H1 (cell line): ENCODE results near the gene PPFIBP2. TPM values are rescaled to one million over a fixed set of nuclear protein-coding genes. Genes with fewer than 3 reads are reported as not detected.

ENCODE experiments used
- CTCF ChIA-PET: fragments of 300-600 bp; sonication (Branson Sonifier 250); formaldehyde crosslinking; loops from one replicate; lab custom pipeline; 2021; ENCODE audit not compliant: partially characterized antibody; lab: Charles Lee
- POLR2A ChIA-PET: fragments of 300-600 bp; sonication (Branson Sonifier 250); formaldehyde crosslinking; loops from one replicate; lab custom pipeline; 2021; ENCODE audit warnings: inconsistent platforms; ENCODE audit not compliant: partially characterized antibody; lab: Charles Lee
- DNase-seq, 2 experiments: peaks; one replicate each; pipeline versions ENCODE4 v3.0.0 to v3.0.0-alpha.2; 2010 to 2022; ENCODE audit warnings: low spot score in 2 of 2, low read depth in 1 of 2, mixed read lengths in 1 of 2
- FAIRE-seq: peaks from 2 replicates; lab custom pipeline; 2011; peaks lifted over from hg19 to GRCh38; lab: Jason Lieb, UNC
- H2AFZ ChIP-seq: 2 replicates; pipeline ENCODE4 v1.8.1; 2012; ENCODE audit warnings: low read length, inconsistent platforms
- H2AK5ac ChIP-seq: 2 replicates; pipeline ENCODE4 v1.6.1; 2013; ENCODE audit warnings: low read depth, low read length
- H2BK120ac ChIP-seq: replicated peaks from 2 replicates; pipeline ENCODE3; 2013; ENCODE audit warnings: low read depth, low read length, inconsistent platforms
- H2BK12ac ChIP-seq: 2 replicates; pipeline ENCODE4 v1.6.1; 2013; ENCODE audit warnings: low read depth, low read length
- H2BK15ac ChIP-seq: 2 replicates; pipeline ENCODE4 v1.6.1; 2013; ENCODE audit warnings: low read length
- H2BK20ac ChIP-seq: 2 replicates; pipeline ENCODE4 v1.6.1; 2013; ENCODE audit warnings: low read length
- H2BK5ac ChIP-seq: 2 replicates; pipeline ENCODE4 v1.6.1; 2013; ENCODE audit warnings: low read depth, low read length
- H3K14ac ChIP-seq: 2 replicates; pipeline ENCODE4 v1.6.1; 2013; ENCODE audit warnings: inconsistent platforms; ENCODE audit not compliant: insufficient read length
- H3K18ac ChIP-seq: 2 replicates; pipeline ENCODE4 v1.6.1; 2013; ENCODE audit warnings: low read length; ENCODE audit errors: extremely low read depth
- H3K23ac ChIP-seq: 2 replicates; pipeline ENCODE4 v1.6.1; 2013; ENCODE audit warnings: inconsistent platforms; ENCODE audit not compliant: insufficient read length
- H3K23me2 ChIP-seq: 2 replicates; pipeline ENCODE4 v1.6.1; 2013; ENCODE audit warnings: low read depth, low read length
- H3K27ac ChIP-seq: 2 replicates; pipeline ENCODE4 v1.6.1; 2011; ENCODE audit warnings: low read depth, low read length, inconsistent platforms
- H3K27me3 ChIP-seq, 4 experiments: replicated peaks in 1 of 4; 1 replicate in 1 of 4; 2 replicates in 3 of 4; pipeline versions ENCODE4 v1.6.1 to v1.8.1; 2011 to 2013; ENCODE audit warnings: low read length in 3 of 4, mild to moderate bottlenecking in 3 of 4, inconsistent platforms in 2 of 4, mixed read lengths in 2 of 4, moderate library complexity in 1 of 4; ENCODE audit not compliant: control insufficient read depth in 3 of 4, insufficient read depth in 3 of 4; ENCODE audit errors: extremely low read depth in 1 of 4
- H3K36me3 ChIP-seq, 4 experiments: 2 replicates each; pipeline versions ENCODE4 v1.6.1 to v1.8.1; 2011 to 2013; ENCODE audit warnings: mild to moderate bottlenecking in 4 of 4, low read length in 3 of 4, moderate library complexity in 2 of 4, control low read depth in 1 of 4, inconsistent platforms in 1 of 4; ENCODE audit not compliant: insufficient read depth in 4 of 4, control insufficient read depth in 2 of 4
- H3K4ac ChIP-seq: replicated peaks from 2 replicates; pipeline ENCODE3; 2013; ENCODE audit warnings: low read length, low read depth, mixed read lengths, inconsistent platforms; ENCODE audit not compliant: insufficient read length
- H3K4me1 ChIP-seq, 4 experiments: replicated peaks in 1 of 4; 1 replicate in 1 of 4; 2 replicates in 3 of 4; pipeline versions ENCODE4 v1.6.1 to v1.8.1; 2011 to 2013; ENCODE audit warnings: low read length in 3 of 4, inconsistent platforms in 2 of 4, mixed read lengths in 1 of 4; ENCODE audit not compliant: insufficient read depth in 4 of 4, control insufficient read depth in 3 of 4
- H3K4me2 ChIP-seq, 2 experiments: 2 replicates each; pipeline versions ENCODE4 v1.6.1 to v1.8.1; 2011 to 2013; ENCODE audit warnings: low read depth in 2 of 2, low read length in 2 of 2, control low read depth in 1 of 2, inconsistent platforms in 1 of 2, mild to moderate bottlenecking in 1 of 2; ENCODE audit not compliant: insufficient read depth in 1 of 2
- H3K4me3 ChIP-seq, 4 experiments: fragments of 200-600, 300-600 bp in 1 of 4; sonication (generic), shearing (Covaris generic), sonication (Bioruptor Twin) in 1 of 4; 2 replicates each; pipeline versions ENCODE4 v1.5.1 to v1.8.1; 2011 to 2016; ENCODE audit warnings: low read length in 4 of 4, low read depth in 3 of 4, control low read depth in 2 of 4, inconsistent platforms in 2 of 4, mild to moderate bottlenecking in 2 of 4, mixed read lengths in 1 of 4, moderate library complexity in 1 of 4; ENCODE audit not compliant: insufficient read depth in 2 of 4; ENCODE audit errors: extremely low read depth in 1 of 4
- H3K56ac ChIP-seq: replicated peaks from 2 replicates; pipeline ENCODE3; 2013; ENCODE audit warnings: low read depth, mild to moderate bottlenecking, mixed read lengths, low read length, inconsistent platforms; ENCODE audit not compliant: insufficient read length
- H3K79me1 ChIP-seq: 2 replicates; pipeline ENCODE4 v1.6.1; 2013; ENCODE audit warnings: low read depth, low read length, control low read depth
- H3K79me2 ChIP-seq, 2 experiments: 2 replicates each; pipeline versions ENCODE4 v1.6.1 to v1.8.1; 2012 to 2013; ENCODE audit warnings: low read length in 2 of 2, mild to moderate bottlenecking in 2 of 2, inconsistent platforms in 1 of 2; ENCODE audit not compliant: insufficient read depth in 2 of 2, control insufficient read depth in 1 of 2
- H3K9ac ChIP-seq, 4 experiments: replicated peaks in 1 of 4; 1 replicate in 1 of 4; 2 replicates in 3 of 4; pipeline versions ENCODE4 v1.6.1 to v1.8.1; 2011 to 2013; ENCODE audit warnings: low read depth in 3 of 4, low read length in 3 of 4, control low read depth in 2 of 4, mild to moderate bottlenecking in 2 of 4, moderate library complexity in 2 of 4, inconsistent platforms in 1 of 4; ENCODE audit errors: extremely low read depth in 1 of 4
- H3K9me3 ChIP-seq, 2 experiments: 2 replicates each; pipeline versions ENCODE4 v1.6.1 to v1.8.1; 2012 to 2013; ENCODE audit warnings: mild to moderate bottlenecking in 2 of 2, moderate library complexity in 2 of 2, control low read depth in 1 of 2, inconsistent platforms in 1 of 2, low read depth in 1 of 2, low read length in 1 of 2, mixed read lengths in 1 of 2; ENCODE audit not compliant: insufficient read depth in 2 of 2
- H4K20me1 ChIP-seq, 2 experiments: replicated peaks in 1 of 2; 2 replicates each; pipeline versions ENCODE3 to v1.8.1; 2011 to 2013; ENCODE audit warnings: inconsistent platforms in 2 of 2, low read length in 2 of 2, mild to moderate bottlenecking in 1 of 2; ENCODE audit not compliant: insufficient read depth in 2 of 2, control insufficient read depth in 1 of 2
- H4K5ac ChIP-seq: 2 replicates; pipeline ENCODE4 v1.6.1; 2013; ENCODE audit warnings: low read length, low read depth, mixed read lengths, inconsistent platforms; ENCODE audit not compliant: insufficient read length
- H4K8ac ChIP-seq: 2 replicates; pipeline ENCODE4 v1.8.0; 2013; ENCODE audit warnings: mild to moderate bottlenecking, moderate library complexity, low read length, inconsistent platforms; ENCODE audit not compliant: insufficient read depth; ENCODE audit errors: extremely low read depth
- H4K91ac ChIP-seq: replicated peaks from 2 replicates; pipeline ENCODE3; 2013; ENCODE audit warnings: low read length, mixed read lengths, inconsistent platforms; ENCODE audit not compliant: insufficient read length
- BRCA1 ChIP-seq: IDR thresholded peaks from 2 replicates; pipeline ENCODE4 v1.6.1; 2012; ENCODE audit warnings: low read depth, low read length, improper control_type of control experiment
- CBX5 ChIP-seq: fragments of 300-800, 300-1000 bp; sonication (generic); IDR thresholded peaks from 2 replicates; pipeline ENCODE4 v1.7.1; 2016; ENCODE audit warnings: antibody characterized with exemption, low read length, low read depth
- CEBPB ChIP-seq: IDR thresholded peaks from 2 replicates; pipeline ENCODE4 v1.6.1; 2012; ENCODE audit warnings: low read depth, low read length
- CHD2 ChIP-seq: IDR thresholded peaks from 2 replicates; pipeline ENCODE4 v1.6.1; 2012; ENCODE audit warnings: low read length, improper control_type of control experiment
- EZH2 ChIP-seq: fragments of 200-600 bp; sonication (generic); IDR thresholded peaks from 2 replicates; pipeline ENCODE4 v1.7.1; 2012; ENCODE audit warnings: low read depth, mild to moderate bottlenecking, moderate library complexity, low read length, inconsistent platforms; ENCODE audit not compliant: severe bottlenecking
- GTF2F1 ChIP-seq: IDR thresholded peaks from 2 replicates; pipeline ENCODE4 v1.6.1; 2012; ENCODE audit warnings: low read depth, low read length, improper control_type of control experiment, borderline replicate concordance
- HDAC6 ChIP-seq: IDR thresholded peaks from one replicate; pipeline ENCODE4 v1.7.1; 2012; ENCODE audit warnings: low read depth, mild to moderate bottlenecking, inconsistent platforms, low read length, moderate library complexity
- KDM4A ChIP-seq: IDR thresholded peaks from one replicate; pipeline ENCODE4 v1.7.1; 2012; ENCODE audit warnings: low read depth, mild to moderate bottlenecking, moderate library complexity, low read length, inconsistent platforms; ENCODE audit not compliant: severe bottlenecking
- MAX ChIP-seq: IDR thresholded peaks from 2 replicates; pipeline ENCODE4 v1.6.1; 2012; ENCODE audit warnings: inconsistent platforms
- NRF1 ChIP-seq: IDR thresholded peaks from 2 replicates; pipeline ENCODE4 v1.6.1; 2011; ENCODE audit warnings: mild to moderate bottlenecking, low read depth, low read length, improper control_type of control experiment
- POLR2AphosphoS5 ChIP-seq: IDR thresholded peaks from 2 replicates; pipeline ENCODE4 v1.6.1; 2011; ENCODE audit warnings: low read depth, low read length
- RXRA ChIP-seq: IDR thresholded peaks from 2 replicates; pipeline ENCODE4 v1.6.1; 2011; ENCODE audit warnings: low read depth, mild to moderate bottlenecking, low read length, moderate library complexity; ENCODE audit not compliant: insufficient read depth
- SIRT6 ChIP-seq: IDR thresholded peaks from one replicate; pipeline ENCODE4 v1.7.1; 2012; ENCODE audit warnings: low read length, inconsistent platforms
- SIX5 ChIP-seq: IDR thresholded peaks from 2 replicates; pipeline ENCODE4 v1.6.1; 2011; ENCODE audit warnings: mild to moderate bottlenecking, low read depth, low read length
- ZNF274 ChIP-seq: IDR thresholded peaks from 2 replicates; pipeline ENCODE4 v1.7.0; 2012; ENCODE audit warnings: low read length, borderline replicate concordance; ENCODE audit errors: extremely low read depth
- WGBS, 2 experiments: shearing (Covaris generic) in 1 of 2; methylation state at CpG; one replicate each; pipeline versions ENCODE4 v1.1.6 to v1.1.7; 2013 to 2015; ENCODE audit warnings: low lambda C conversion rate in 2 of 2, mixed read lengths in 2 of 2, inconsistent platforms in 1 of 2, low coverage in 1 of 2, missing lambda C conversion rate in 1 of 2; ENCODE audit not compliant: insufficient replicate concordance in 2 of 2, insufficient coverage in 1 of 2, insufficient read length in 1 of 2; ENCODE audit errors: extremely low coverage in 1 of 2, missing lambda C conversion rate in 1 of 2; 5-methylcytosine and 5-hydroxymethylcytosine counted together
- polyA plus RNA-seq, 7 experiments: library from polyadenylated mRNA; depleted of rRNA in 3 of 7; stranded (reverse) in 5 of 7; unstranded in 2 of 7; fragments of >200 nt in 5 of 7; fragments of 200-250 nt in 2 of 7; gene quantifications; 1 replicate in 5 of 7; 2 replicates in 1 of 7; 4 replicates in 1 of 7; pipeline versions ENCODE4 v1.2.1 to v1.2.3, GENCODE V29; 2011 to 2013; ENCODE audit warnings: missing spikeins in 2 of 7, mixed read lengths in 2 of 7
- total RNA-seq: library from RNA; stranded (reverse); fragmentation: NEBNext Ultra II Directional; extraction: Animal tissue kit (Norgen Biotek cat#: 25700); gene quantifications from 2 replicates; pipeline ENCODE4 v1.2.1, GENCODE V29; 2021

The PPFIBP2 gene
- total and polyA plus RNA-seq, 2 of the 8 experiments (the other 6 are each of a cell fraction or from before 2014, with no cell fraction given): 5.5 to 9.8 TPM

GRCh38 chr11:7583248-7583647 lies 69.4 kb downstream of the PPFIBP2 start:
- Histone ChIP-seq H3K4me2 (no peak overlapping the region), H4K91ac (no peak overlapping the region), H3K79me2 (no peaks in the 10 kb centered on the region), H3K23me2 (no peaks in the 10 kb centered on the region), H2BK20ac (no peak overlapping the region), H2BK5ac (no peak overlapping the region), H2BK12ac (no peak overlapping the region), H2BK120ac (no peak overlapping the region), H4K8ac (no peak overlapping the region), H3K9ac (no peak overlapping the region), H3K79me1 (no peaks in the 10 kb centered on the region), H3K9me3 (no peaks in the 10 kb centered on the region), H3K23ac (no peak overlapping the region), H3K4me1 (peaks cover 1 to 6% (median 3%) of the 10 kb centered on the region in 4 experiments; a peak in 5 of 7 replicates), H3K56ac (no peak overlapping the region), H3K27ac (no peak overlapping the region), H3K27me3 (no peaks in the 10 kb centered on the region), H2BK15ac (no peak overlapping the region), H2AFZ (no peak overlapping the region), H4K20me1 (no peaks in the 10 kb centered on the region), H3K4me3 (no peak overlapping the region), H4K5ac (no peak overlapping the region), H3K4ac (no peak overlapping the region), H2AK5ac (no peak overlapping the region), H3K18ac (no peak overlapping the region), H3K14ac (no peak overlapping the region), H3K36me3 (no peaks in the 10 kb centered on the region)
- WGBS, 2 experiments: 93% methylated on average over 3 of the region's 3 CpGs; no CpG with 5 or more reads in 1 of the 2 experiments
- DNase-seq (no peak), FAIRE-seq (no peak)
- ChIA-PET CTCF (interaction anchor here (0.9 to 19.5 kb wide), 8 partner anchors 10 to 83 kb away, joined by 3 to 325 read pairs (median 8); no protein-coding TSS in a partner anchor), POLR2A (interaction anchor here (0.7 kb wide), 1 partner anchor 58 kb away, joined by 4 read pairs; no protein-coding TSS in a partner anchor)
- TF ChIP-seq SIX5 (no peak), SIRT6 (no peak), ZNF274 (no peak), RXRA (no peak), CBX5 (no peak), KDM4A (no peak), HDAC6 (no peak), CEBPB (no peak), MAX (no peak), EZH2 (no peak), BRCA1 (no peak), GTF2F1 (no peak), CHD2 (no peak), POLR2AphosphoS5 (no peak), NRF1 (no peak)
